Karpas-422 (cell line): ENCODE results near the gene FAM163B. TPM values are rescaled to one million over a fixed set of nuclear protein-coding genes. Genes with fewer than 3 reads are reported as not detected.

Source experiments
- DNase-seq: peaks from one replicate; pipeline ENCODE4 v3.0.0-alpha.2; 2015
- H2AFZ ChIP-seq: fragments of 200-600 bp; sonication (generic); 2 replicates; pipeline ENCODE4 v1.6.1; 2014; ENCODE audit warnings: antibody characterized with exemption, low read length, mixed read lengths
- H3K27ac ChIP-seq: fragments of 200-600 bp; sonication (generic); 2 replicates; pipeline ENCODE4 v1.5.1; 2014; ENCODE audit warnings: mild to moderate bottlenecking, low read length, moderate library complexity
- H3K27me3 ChIP-seq: fragments of 200-600 bp; sonication (generic); 2 replicates; pipeline ENCODE4 v1.6.1; 2014; ENCODE audit warnings: low read length, mixed read lengths
- H3K36me3 ChIP-seq: fragments of 200-600 bp; sonication (generic); 2 replicates; pipeline ENCODE4 v1.6.1; 2014; ENCODE audit warnings: low read length, mixed read lengths; ENCODE audit not compliant: insufficient read depth
- H3K4me1 ChIP-seq: fragments of 200-600 bp; sonication (generic); 2 replicates; pipeline ENCODE4 v1.6.1; 2014; ENCODE audit warnings: mild to moderate bottlenecking, low read length, mixed read lengths
- H3K4me2 ChIP-seq: fragments of 200-600 bp; sonication (generic); 2 replicates; pipeline ENCODE4 v1.6.1; 2014; ENCODE audit warnings: low read length, low read depth, mild to moderate bottlenecking; ENCODE audit not compliant: poor library complexity, severe bottlenecking
- H3K4me3 ChIP-seq: fragments of 200-600 bp; sonication (generic); 2 replicates; pipeline ENCODE4 v1.5.1; 2014; ENCODE audit warnings: mild to moderate bottlenecking, antibody characterized with exemption, low read length, mixed read lengths
- H3K79me2 ChIP-seq: fragments of 200-600 bp; sonication (generic); 2 replicates; pipeline ENCODE4 v1.6.1; 2014; ENCODE audit warnings: mild to moderate bottlenecking, low read length, mixed read lengths
- H3K9ac ChIP-seq: fragments of 200-600 bp; sonication (generic); 2 replicates; pipeline ENCODE4 v1.6.0; 2014; ENCODE audit warnings: low read length
- H3K9me2 ChIP-seq: fragments of 200-600 bp; sonication (generic), shearing (Covaris generic); replicated peaks from 2 replicates; pipeline ENCODE4 v1.6.0; 2014; ENCODE audit warnings: mild to moderate bottlenecking, low read length, moderate library complexity; ENCODE audit not compliant: insufficient read depth
- H3K9me3 ChIP-seq: fragments of 300-700, 200-600 bp; sonication (generic); 2 replicates; pipeline ENCODE4 v1.6.1; 2014; ENCODE audit warnings: low read length, mixed read lengths
- H4K20me1 ChIP-seq: fragments of 200-600 bp; sonication (generic); 2 replicates; pipeline ENCODE4 v1.6.1; 2014; ENCODE audit warnings: mild to moderate bottlenecking, antibody characterized with exemption, low read length, low read depth; ENCODE audit not compliant: insufficient read depth
- total RNA-seq: library from RNA; depleted of rRNA; stranded (reverse); fragments of >200 nt; shearing (Covaris generic); gene quantifications from 2 replicates; pipeline ENCODE4 v1.2.3, GENCODE V29; 2014; ENCODE audit warnings: low replicate concordance

The FAM163B gene
- total RNA-seq, 1 experiment from 2014 or later, result not detected

GRCh38 chr9:133597316-133597957, 11.8 kb downstream of the FAM163B start:
- Histone ChIP-seq H3K9ac (no peak overlapping the region), H3K9me3 (peaks cover 13% of the 10 kb centered on the region), H3K4me2 (no peak overlapping the region), H3K9me2 (no peaks in the 10 kb centered on the region), H3K27me3 (peaks cover 4% of the 10 kb centered on the region; the same call in 1 of the 2 replicates), H4K20me1 (no peaks in the 10 kb centered on the region), H3K36me3 (no peaks in the 10 kb centered on the region), H3K27ac (no peak overlapping the region), H3K79me2 (no peaks in the 10 kb centered on the region), H3K4me3 (no peak overlapping the region), H3K4me1 (peaks cover 9% of the 10 kb centered on the region), H2AFZ (no peak overlapping the region)
- no peak for DNase-seq

- Histone ChIP-seq H3K4me3 (no peak overlapping the region), H3K9ac (no peak overlapping the region), H3K27me3 (peaks cover 4% of the 10 kb centered on the region; the same call in 1 of the 2 replicates), H3K4me2 (no peak overlapping the region), H3K27ac (no peak overlapping the region), H3K4me1 (peaks cover 9% of the 10 kb centered on the region), H3K79me2 (no peaks in the 10 kb centered on the region), H3K9me3 (peaks cover 13% of the 10 kb centered on the region), H2AFZ (no peak overlapping the region), H3K36me3 (no peaks in the 10 kb centered on the region), H3K9me2 (no peaks in the 10 kb centered on the region), H4K20me1 (no peaks in the 10 kb centered on the region)
- no peak for DNase-seq
Observed at GRCh38 chr9:133595910-133596309, 13.3 kb downstream of the FAM163B start.

GRCh38 chr9:133594310-133594709, 14.9 kb downstream of the FAM163B start:
- Histone ChIP-seq H3K79me2 (no peaks in the 10 kb centered on the region), H3K27me3 (peaks cover 4% of the 10 kb centered on the region; the same call in 1 of the 2 replicates), H3K9me3 (peaks cover 13% of the 10 kb centered on the region), H3K4me3 (no peak overlapping the region), H3K4me2 (no peak overlapping the region), H3K27ac (no peak overlapping the region), H3K36me3 (no peaks in the 10 kb centered on the region), H2AFZ (no peak overlapping the region), H4K20me1 (no peaks in the 10 kb centered on the region), H3K4me1 (peaks cover 9% of the 10 kb centered on the region), H3K9ac (no peak overlapping the region), H3K9me2 (no peaks in the 10 kb centered on the region)
- DNase-seq, result no peak

- no peaks in the 10 kb centered on the region for H3K36me3 ChIP-seq
- peaks cover 4% of the 10 kb centered on the region; the same call in 1 of the 2 replicates for H3K27me3 ChIP-seq
- H3K4me2 ChIP-seq, result no peak overlapping the region
Observed at GRCh38 chr9:133593587-133594253, 15.5 kb downstream of the FAM163B start.

GRCh38 chr9:133592731-133593409, 16.3 kb downstream of the FAM163B start:
- Histone ChIP-seq H3K27me3 (peaks cover 4% of the 10 kb centered on the region; the same call in 1 of the 2 replicates), H3K9ac (no peak overlapping the region), H3K4me2 (no peak overlapping the region), H3K9me2 (no peaks in the 10 kb centered on the region), H3K9me3 (peaks cover 17% of the 10 kb centered on the region), H2AFZ (no peak overlapping the region), H3K36me3 (no peaks in the 10 kb centered on the region), H3K4me3 (no peak overlapping the region), H3K79me2 (no peaks in the 10 kb centered on the region), H3K4me1 (peaks cover under 1% of the 10 kb centered on the region; the same call in 1 of the 2 replicates), H4K20me1 (no peaks in the 10 kb centered on the region), H3K27ac (no peak overlapping the region)
- peak; percentile 49 for DNase-seq

More at GRCh38 chr9:133593587-133594253, 15.5 kb downstream of the FAM163B start:
- Histone ChIP-seq H3K9ac (no peak overlapping the region), H2AFZ (no peak overlapping the region), H3K4me3 (no peak overlapping the region), H3K9me3 (peaks cover 13% of the 10 kb centered on the region), H3K9me2 (no peaks in the 10 kb centered on the region), H3K79me2 (no peaks in the 10 kb centered on the region), H3K27ac (no peak overlapping the region), H4K20me1 (no peaks in the 10 kb centered on the region), H3K4me1 (peaks cover 9% of the 10 kb centered on the region)
- DNase-seq, result no peak

GRCh38 chr9:133591985-133592384, 17.2 kb downstream of the FAM163B start:
- Histone ChIP-seq H3K4me3 (no peak overlapping the region), H3K27ac (no peak overlapping the region), H3K4me1 (no peaks in the 10 kb centered on the region), H3K9me3 (peaks cover 8% of the 10 kb centered on the region), H3K27me3 (no peaks in the 10 kb centered on the region; the same call in 1 of the 2 replicates), H3K36me3 (no peaks in the 10 kb centered on the region), H2AFZ (no peak overlapping the region), H4K20me1 (no peaks in the 10 kb centered on the region), H3K4me2 (no peak overlapping the region), H3K79me2 (no peaks in the 10 kb centered on the region), H3K9me2 (no peaks in the 10 kb centered on the region), H3K9ac (no peak overlapping the region)
- no peak for DNase-seq

- no peak overlapping the region for H2AFZ ChIP-seq
- H3K9ac ChIP-seq, result no peak overlapping the region
- no peaks in the 10 kb centered on the region for H3K36me3 ChIP-seq
- no peak overlapping the region for H3K4me3 ChIP-seq
- H3K4me2 ChIP-seq, result no peak overlapping the region
- no peaks in the 10 kb centered on the region for H3K79me2 ChIP-seq
- H3K9me3 ChIP-seq, result peaks cover 7% of the 10 kb centered on the region; the same call in 1 of the 2 replicates
- no peak overlapping the region for H3K27ac ChIP-seq
- no peaks in the 10 kb centered on the region for H4K20me1 ChIP-seq
- no peaks in the 10 kb centered on the region for H3K4me1 ChIP-seq
- no peaks in the 10 kb centered on the region for H3K9me2 ChIP-seq
- no peak for DNase-seq
- no peaks in the 10 kb centered on the region for H3K27me3 ChIP-seq
Observed at GRCh38 chr9:133591116-133591910, 17.9 kb downstream of the FAM163B start.
